GM12801 (cell line): ENCODE results near the gene DLGAP1.

ENCODE experiments used
- TF ChIP-seq, protein P1 (sequence below): IDR thresholded peaks from one replicate; pipeline ENCODE4 v1.5.1; 2011; ENCODE audit warnings: control low read depth; ENCODE audit not compliant: insufficient read length; ENCODE audit errors: extremely low read depth

Gene DLGAP1

DNA sequence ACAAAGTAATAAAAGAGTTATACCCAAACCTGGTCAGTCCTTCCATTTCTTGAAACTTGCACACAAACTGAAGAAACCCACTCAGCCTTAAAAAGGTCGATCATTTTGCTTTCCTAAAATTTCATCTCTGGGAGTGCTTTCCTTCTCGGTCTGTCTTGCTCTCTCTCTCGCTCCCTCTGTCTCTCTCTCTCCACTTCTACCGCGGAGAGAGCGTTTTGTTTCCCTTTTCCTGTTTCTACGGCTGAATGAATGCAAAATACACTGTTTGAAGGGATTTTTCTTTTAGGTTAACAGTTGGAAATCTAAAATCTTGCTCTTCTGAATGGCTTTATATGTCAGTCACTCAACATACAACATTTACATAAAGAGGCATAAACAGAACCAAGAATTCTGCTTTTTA is 581.0 kb downstream of the DLGAP1 start:
- TF ChIP-seq, protein P1, sequence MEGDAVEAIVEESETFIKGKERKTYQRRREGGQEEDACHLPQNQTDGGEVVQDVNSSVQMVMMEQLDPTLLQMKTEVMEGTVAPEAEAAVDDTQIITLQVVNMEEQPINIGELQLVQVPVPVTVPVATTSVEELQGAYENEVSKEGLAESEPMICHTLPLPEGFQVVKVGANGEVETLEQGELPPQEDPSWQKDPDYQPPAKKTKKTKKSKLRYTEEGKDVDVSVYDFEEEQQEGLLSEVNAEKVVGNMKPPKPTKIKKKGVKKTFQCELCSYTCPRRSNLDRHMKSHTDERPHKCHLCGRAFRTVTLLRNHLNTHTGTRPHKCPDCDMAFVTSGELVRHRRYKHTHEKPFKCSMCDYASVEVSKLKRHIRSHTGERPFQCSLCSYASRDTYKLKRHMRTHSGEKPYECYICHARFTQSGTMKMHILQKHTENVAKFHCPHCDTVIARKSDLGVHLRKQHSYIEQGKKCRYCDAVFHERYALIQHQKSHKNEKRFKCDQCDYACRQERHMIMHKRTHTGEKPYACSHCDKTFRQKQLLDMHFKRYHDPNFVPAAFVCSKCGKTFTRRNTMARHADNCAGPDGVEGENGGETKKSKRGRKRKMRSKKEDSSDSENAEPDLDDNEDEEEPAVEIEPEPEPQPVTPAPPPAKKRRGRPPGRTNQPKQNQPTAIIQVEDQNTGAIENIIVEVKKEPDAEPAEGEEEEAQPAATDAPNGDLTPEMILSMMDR = no peak

DNA sequence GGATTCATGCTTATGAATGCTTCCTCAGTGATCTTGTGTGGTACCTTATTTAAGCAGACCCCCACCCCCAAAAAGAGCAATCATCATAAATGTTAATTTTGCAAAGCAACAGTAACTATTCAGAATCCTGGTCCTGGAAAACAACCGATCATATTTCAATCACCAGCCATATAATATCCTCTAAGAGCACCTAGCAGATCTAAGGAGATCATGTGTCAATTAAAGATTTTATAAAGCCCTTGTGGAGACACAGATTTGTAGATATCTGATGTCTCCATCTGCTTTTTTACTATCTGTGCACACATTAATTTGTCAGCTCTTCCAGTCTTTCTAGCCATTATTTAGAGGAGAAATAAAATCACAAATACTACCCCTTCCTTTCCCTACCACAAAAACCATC is 581.4 kb downstream of the DLGAP1 start:
- TF ChIP-seq, protein P1 = no peak

DNA sequence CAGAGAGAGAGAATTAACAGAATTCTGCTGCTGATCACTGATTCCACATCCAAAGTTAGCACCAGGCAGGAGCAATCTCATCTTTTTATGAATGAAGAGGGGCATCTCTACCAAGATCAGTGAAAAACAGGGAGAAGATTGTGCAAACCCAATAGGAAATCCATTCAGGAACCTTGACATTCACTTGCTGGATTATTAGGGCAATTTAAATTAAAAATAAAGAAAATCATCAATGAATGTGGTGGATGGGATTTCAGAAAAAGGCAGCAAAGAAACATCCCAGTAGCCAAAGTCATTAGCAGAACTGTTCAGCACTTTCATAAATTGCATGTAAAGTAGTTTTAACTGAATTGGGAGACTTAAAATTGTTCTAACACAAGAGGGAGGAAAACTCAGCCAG is 581.9 kb downstream of the DLGAP1 start:
- TF ChIP-seq, protein P1 = no peak

DNA sequence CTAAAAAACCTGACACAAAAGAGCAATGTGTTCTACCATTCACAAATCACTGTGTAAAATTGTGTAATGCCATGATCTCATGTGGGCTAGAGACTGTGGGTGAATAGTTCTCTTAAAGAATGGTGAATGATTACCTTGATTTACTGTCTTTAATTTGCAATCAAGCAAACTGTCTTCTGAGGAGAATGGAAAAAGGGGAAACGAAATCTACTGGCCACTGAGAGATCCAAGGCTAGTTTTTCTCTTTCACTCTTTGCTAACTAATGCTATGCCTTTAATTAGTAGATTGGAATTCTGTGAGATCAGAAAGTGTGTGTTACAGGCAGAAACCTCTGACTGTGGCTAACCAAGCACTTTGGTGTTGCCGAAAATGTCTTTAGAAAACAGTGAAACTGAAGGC is 582.5 kb downstream of the DLGAP1 start:
- TF ChIP-seq, protein P1 = no peak

DNA sequence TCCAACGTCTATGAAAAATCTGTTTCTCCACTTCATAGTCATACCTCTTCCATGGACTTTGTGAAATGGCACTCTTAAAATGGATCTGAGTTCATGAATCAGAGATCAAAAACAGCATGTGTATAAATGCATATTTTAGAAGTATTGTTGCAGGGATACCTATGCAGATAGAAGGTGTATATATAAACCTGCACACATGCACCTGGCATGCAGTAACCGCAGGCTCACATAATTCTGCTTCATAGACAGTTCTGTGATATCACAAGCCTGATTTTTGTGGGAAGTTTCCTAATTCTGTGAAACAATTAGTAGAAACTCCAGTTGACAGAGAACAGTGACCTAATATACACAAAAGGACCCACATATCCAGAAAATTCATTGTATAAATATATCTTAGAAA is 583.4 kb downstream of the DLGAP1 start:
- TF ChIP-seq, protein P1 = no peak

DNA sequence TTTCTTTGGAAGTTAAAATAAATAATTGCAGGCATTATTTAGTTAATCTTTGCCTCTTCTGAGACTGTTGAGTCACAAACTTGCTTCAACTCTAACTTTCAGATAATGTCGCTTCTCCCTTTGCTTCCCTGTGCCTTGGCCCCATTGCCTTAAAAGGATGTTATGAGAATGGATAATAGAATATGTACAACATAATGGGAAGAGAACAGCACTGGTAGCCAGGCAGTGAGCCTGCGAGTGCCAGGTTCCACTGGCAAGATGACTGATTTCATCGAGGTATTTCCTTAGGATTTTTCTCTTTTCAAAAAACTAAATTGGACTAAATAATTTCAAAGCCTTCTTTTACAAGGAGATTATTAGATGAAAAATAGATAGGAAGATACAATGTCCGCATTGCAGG is 584.2 kb downstream of the DLGAP1 start:
- TF ChIP-seq, protein P1 = no peak

DNA sequence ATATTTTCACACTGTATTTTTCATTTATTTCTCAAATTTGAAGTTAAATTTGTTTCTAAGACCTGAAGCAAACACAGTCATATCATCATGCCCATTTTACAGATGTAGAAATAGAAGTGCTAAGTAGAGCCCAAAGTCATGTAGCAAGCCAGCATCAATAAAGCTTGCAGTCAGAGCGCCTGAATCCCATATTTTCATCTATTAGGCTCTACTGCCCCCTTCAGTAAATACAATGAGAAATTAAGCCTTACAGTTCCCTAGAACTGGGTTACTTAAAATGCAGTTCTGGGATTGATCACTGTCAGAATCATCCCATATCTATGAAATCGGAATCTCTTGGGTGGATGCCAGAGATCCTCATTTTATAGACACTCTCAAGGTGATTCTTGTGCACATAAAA is 585.3 kb downstream of the DLGAP1 start:
- TF ChIP-seq, protein P1 = no peak

DNA sequence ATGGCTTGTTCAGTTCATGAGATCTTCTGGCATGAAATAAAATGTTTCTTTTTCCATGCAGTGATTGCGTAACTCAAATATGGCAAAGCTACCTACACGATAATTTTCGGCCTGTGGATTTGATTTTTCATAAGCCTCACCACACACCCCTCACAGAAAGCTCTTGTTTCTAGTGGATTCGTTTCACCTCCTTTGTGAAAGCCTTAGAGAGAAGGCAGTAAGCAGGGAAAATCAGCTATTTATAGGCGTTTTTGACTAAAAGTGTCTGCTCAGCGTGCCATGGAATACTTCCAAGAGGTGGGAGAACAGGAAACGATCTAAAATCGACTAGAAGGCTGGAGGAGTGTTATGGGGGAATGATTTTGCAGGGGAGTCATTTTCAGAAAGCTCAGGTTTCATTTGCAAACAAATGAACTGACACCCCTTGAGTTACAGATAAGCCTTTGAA is 587.2 kb downstream of the DLGAP1 start:
- TF ChIP-seq, protein P1 = no peak
